Rectal smooth muscle tissue (tissue), 1 donor: ENCODE data around the gene ORM1.

Source experiments
- H3K27ac ChIP-seq: one replicate; pipeline ENCODE4 v1.7.0; 2013; ENCODE audit warnings: low read depth, low read length, inconsistent platforms
- H3K27me3 ChIP-seq: one replicate; pipeline ENCODE4 v1.7.0; 2013; ENCODE audit warnings: low read length; ENCODE audit not compliant: control insufficient read depth, insufficient read depth
- H3K36me3 ChIP-seq: one replicate; pipeline ENCODE4 v1.7.0; 2013; ENCODE audit warnings: low read length; ENCODE audit not compliant: control insufficient read depth, insufficient read depth
- H3K4me1 ChIP-seq: one replicate; pipeline ENCODE4 v1.7.0; 2013; ENCODE audit warnings: low read length; ENCODE audit not compliant: control insufficient read depth, insufficient read depth
- H3K4me3 ChIP-seq: one replicate; pipeline ENCODE4 v1.7.0; 2013; ENCODE audit warnings: low read length
- H3K9ac ChIP-seq: one replicate; pipeline ENCODE4 v1.7.0; 2013; ENCODE audit warnings: low read length

Gene ORM1

GRCh38 chr9:114363424-114363823 lies 40.5 kb downstream of the ORM1 start:
- Histone ChIP-seq H3K36me3 (peaks cover 60% of the 10 kb centered on the region), H3K4me1 (no peaks in the 10 kb centered on the region), H3K27ac (no peak overlapping the region)

GRCh38 chr9:114364134-114365041 lies 41.5 kb downstream of the ORM1 start:
- Histone ChIP-seq H3K4me1 (no peaks in the 10 kb centered on the region), H3K36me3 (peaks cover 62% of the 10 kb centered on the region), H3K9ac (no peak overlapping the region), H3K27ac (no peak overlapping the region), H3K4me3 (no peak overlapping the region), H3K27me3 (no peaks in the 10 kb centered on the region)

More at GRCh38 chr9:114363424-114363823, 40.5 kb downstream of the ORM1 start:
- no peak overlapping the region for H3K4me3 ChIP-seq
- no peak overlapping the region for H3K9ac ChIP-seq
- H3K27me3 ChIP-seq, result no peaks in the 10 kb centered on the region

GRCh38 chr9:114365194-114365593 lies 42.3 kb downstream of the ORM1 start:
- Histone ChIP-seq H3K4me3 (no peak overlapping the region), H3K27me3 (no peaks in the 10 kb centered on the region), H3K4me1 (no peaks in the 10 kb centered on the region), H3K27ac (no peak overlapping the region), H3K9ac (no peak overlapping the region), H3K36me3 (peaks cover 54% of the 10 kb centered on the region)

GRCh38 chr9:114366334-114367128 lies 43.6 kb downstream of the ORM1 start:
- H3K9ac ChIP-seq, result no peak overlapping the region
- peaks cover 43% of the 10 kb centered on the region for H3K36me3 ChIP-seq
- no peak overlapping the region for H3K4me3 ChIP-seq
- H3K27ac ChIP-seq, result no peak overlapping the region
- H3K4me1 ChIP-seq, result no peaks in the 10 kb centered on the region
- no peaks in the 10 kb centered on the region for H3K27me3 ChIP-seq

- no peaks in the 10 kb centered on the region for H3K27me3 ChIP-seq
- peaks cover 41% of the 10 kb centered on the region for H3K36me3 ChIP-seq
- no peak overlapping the region for H3K9ac ChIP-seq
- no peaks in the 10 kb centered on the region for H3K4me1 ChIP-seq
- H3K4me3 ChIP-seq, result no peak overlapping the region
- H3K27ac ChIP-seq, result no peak overlapping the region
Observed at GRCh38 chr9:114367366-114367765, 44.5 kb downstream of the ORM1 start.

- H3K4me1 ChIP-seq, result no peaks in the 10 kb centered on the region
Observed at GRCh38 chr9:114367772-114368569, 45.1 kb downstream of the ORM1 start.

GRCh38 chr9:114369216-114370130 lies 46.6 kb downstream of the ORM1 start:
- Histone ChIP-seq H3K4me1 (no peaks in the 10 kb centered on the region), H3K27ac (no peak overlapping the region), H3K4me3 (no peak overlapping the region), H3K36me3 (peaks cover 34% of the 10 kb centered on the region), H3K27me3 (no peaks in the 10 kb centered on the region), H3K9ac (no peak overlapping the region)

More at GRCh38 chr9:114367772-114368569, 45.1 kb downstream of the ORM1 start:
- Histone ChIP-seq H3K27me3 (no peaks in the 10 kb centered on the region), H3K9ac (no peak overlapping the region), H3K4me3 (no peak overlapping the region), H3K36me3 (peaks cover 36% of the 10 kb centered on the region), H3K27ac (no peak overlapping the region)

GRCh38 chr9:114370251-114370967 lies 47.5 kb downstream of the ORM1 start:
- Histone ChIP-seq H3K9ac (no peak overlapping the region), H3K4me1 (no peaks in the 10 kb centered on the region), H3K27me3 (no peaks in the 10 kb centered on the region), H3K27ac (no peak overlapping the region), H3K36me3 (peaks cover 36% of the 10 kb centered on the region), H3K4me3 (no peak overlapping the region)

GRCh38 chr9:114370968-114371320 lies 48.0 kb downstream of the ORM1 start:
- Histone ChIP-seq H3K27ac (no peak overlapping the region), H3K27me3 (no peaks in the 10 kb centered on the region), H3K4me3 (no peak overlapping the region), H3K36me3 (peaks cover 36% of the 10 kb centered on the region), H3K4me1 (no peaks in the 10 kb centered on the region), H3K9ac (no peak overlapping the region)

- Histone ChIP-seq H3K36me3 (peaks cover 39% of the 10 kb centered on the region), H3K27ac (no peak overlapping the region), H3K4me3 (peak overlapping the region; percentile 0), H3K27me3 (no peaks in the 10 kb centered on the region), H3K9ac (no peak overlapping the region), H3K4me1 (no peaks in the 10 kb centered on the region)
Observed at GRCh38 chr9:114371343-114371944, 48.5 kb downstream of the ORM1 start.
